Measurements from ENCODE around the gene PSMB2. TPM values are rescaled to one million over a fixed set of nuclear protein-coding genes. Genes with fewer than 3 reads are reported as not detected.

PSMB2 gene
- total RNA-seq, 1 experiment from 2014 or later, result 97.4 TPM

- in situ Hi-C loops (cut with HindIII; ENCODE audit: low pct_unique_long_range_greater_than_20kb, low sequenced_read_pairs), result no loop called here
- DNase-seq (ENCODE audit: low read depth), result no peak
These were observed 13.9 kb upstream of the PSMB2 start for GRCh38 chr1:35655196-35655595.

- no peak for DNase-seq (ENCODE audit: low read depth)
- in situ Hi-C loops (cut with HindIII; ENCODE audit: low pct_unique_long_range_greater_than_20kb, low sequenced_read_pairs), result no loop called here
These were observed 9.1 kb upstream of the PSMB2 start for GRCh38 chr1:35650416-35650815.

- in situ Hi-C loops (cut with HindIII; ENCODE audit: low pct_unique_long_range_greater_than_20kb, low sequenced_read_pairs), result no loop called here
- DNase-seq (ENCODE audit: low read depth), result no peak
These were observed 4.7 kb upstream of the PSMB2 start for GRCh38 chr1:35646043-35646442.

- DNase-seq (ENCODE audit: low read depth), result no peak
- in situ Hi-C loops (cut with HindIII; ENCODE audit: low pct_unique_long_range_greater_than_20kb, low sequenced_read_pairs), result no loop called here
These were observed 2.9 kb upstream of the PSMB2 start for GRCh38 chr1:35644204-35644603.

- peak; percentile 27 for DNase-seq (ENCODE audit: low read depth)
- in situ Hi-C loops (cut with HindIII; ENCODE audit: low pct_unique_long_range_greater_than_20kb, low sequenced_read_pairs), result no loop called here
These were observed 1.2 kb upstream of the PSMB2 start for GRCh38 chr1:35642471-35642955.

- in situ Hi-C loops (cut with HindIII; ENCODE audit: low pct_unique_long_range_greater_than_20kb, low sequenced_read_pairs), result no loop called here
- peak; percentile 29 for DNase-seq (ENCODE audit: low read depth)
These were observed 720 bp downstream of the PSMB2 start for GRCh38 chr1:35640380-35641232.

- in situ Hi-C loops (cut with HindIII; ENCODE audit: low pct_unique_long_range_greater_than_20kb, low sequenced_read_pairs), result no loop called here
- DNase-seq (ENCODE audit: low read depth), result peak; percentile 27
These were observed 3.9 kb downstream of the PSMB2 start for GRCh38 chr1:35637401-35637809.

- in situ Hi-C loops (cut with HindIII; ENCODE audit: low pct_unique_long_range_greater_than_20kb, low sequenced_read_pairs), result no loop called here
- DNase-seq (ENCODE audit: low read depth), result no peak
These were observed 7.8 kb downstream of the PSMB2 start for GRCh38 chr1:35633547-35633946.

GRCh38 chr1:35631396-35631795 is 9.9 kb downstream of the PSMB2 start:
- DNase-seq (ENCODE audit: low read depth), result no peak
- in situ Hi-C loops (cut with HindIII; ENCODE audit: low pct_unique_long_range_greater_than_20kb, low sequenced_read_pairs), result no loop called here

GRCh38 chr1:35629051-35629450 is 12.3 kb downstream of the PSMB2 start:
- no peak for DNase-seq (ENCODE audit: low read depth)
- in situ Hi-C loops (cut with HindIII; ENCODE audit: low pct_unique_long_range_greater_than_20kb, low sequenced_read_pairs), result no loop called here

GRCh38 chr1:35623832-35624231 is 17.5 kb downstream of the PSMB2 start:
- no peak for DNase-seq (ENCODE audit: low read depth)
- in situ Hi-C loops (cut with HindIII; ENCODE audit: low pct_unique_long_range_greater_than_20kb, low sequenced_read_pairs), result no loop called here

GRCh38 chr1:35622510-35623178 is 18.7 kb downstream of the PSMB2 start:
- in situ Hi-C loops (cut with HindIII; ENCODE audit: low pct_unique_long_range_greater_than_20kb, low sequenced_read_pairs), result no loop called here
- DNase-seq (ENCODE audit: low read depth), result no peak

- in situ Hi-C loops (cut with HindIII; ENCODE audit: low pct_unique_long_range_greater_than_20kb, low sequenced_read_pairs), result no loop called here
- no peak for DNase-seq (ENCODE audit: low read depth)
These were observed 21.8 kb downstream of the PSMB2 start for GRCh38 chr1:35619237-35620121.

GRCh38 chr1:35615440-35615839 is 25.9 kb downstream of the PSMB2 start:
- in situ Hi-C loops (cut with HindIII; ENCODE audit: low pct_unique_long_range_greater_than_20kb, low sequenced_read_pairs), result no loop called here
- no peak for DNase-seq (ENCODE audit: low read depth)

GRCh38 chr1:35611655-35612054 is 29.7 kb downstream of the PSMB2 start:
- in situ Hi-C loops (cut with HindIII; ENCODE audit: low pct_unique_long_range_greater_than_20kb, low sequenced_read_pairs), result no loop called here

GRCh38 chr1:35605867-35606182 is 35.5 kb downstream of the PSMB2 start:
- no peak for DNase-seq (ENCODE audit: low read depth)
- in situ Hi-C loops (cut with HindIII; ENCODE audit: low pct_unique_long_range_greater_than_20kb, low sequenced_read_pairs), result no loop called here

More at GRCh38 chr1:35611655-35612054, 29.7 kb downstream of the PSMB2 start:
- DNase-seq (ENCODE audit: low read depth), result no peak

GRCh38 chr1:35605071-35605866 is 36.1 kb downstream of the PSMB2 start:
- DNase-seq (ENCODE audit: low read depth), result no peak
- in situ Hi-C loops (cut with HindIII; ENCODE audit: low pct_unique_long_range_greater_than_20kb, low sequenced_read_pairs), result no loop called here

GRCh38 chr1:35603941-35604340 is 37.4 kb downstream of the PSMB2 start:
- DNase-seq (ENCODE audit: low read depth), result no peak
- in situ Hi-C loops (cut with HindIII; ENCODE audit: low pct_unique_long_range_greater_than_20kb, low sequenced_read_pairs), result no loop called here
